ENCODE measurements around the gene UFSP1.
"Not testable (repeated sequence)": the region's sequence is repeated elsewhere in the genome, so short reads cannot be mapped to it uniquely, and the experiment has no call there.

Gene UFSP1

DNA sequence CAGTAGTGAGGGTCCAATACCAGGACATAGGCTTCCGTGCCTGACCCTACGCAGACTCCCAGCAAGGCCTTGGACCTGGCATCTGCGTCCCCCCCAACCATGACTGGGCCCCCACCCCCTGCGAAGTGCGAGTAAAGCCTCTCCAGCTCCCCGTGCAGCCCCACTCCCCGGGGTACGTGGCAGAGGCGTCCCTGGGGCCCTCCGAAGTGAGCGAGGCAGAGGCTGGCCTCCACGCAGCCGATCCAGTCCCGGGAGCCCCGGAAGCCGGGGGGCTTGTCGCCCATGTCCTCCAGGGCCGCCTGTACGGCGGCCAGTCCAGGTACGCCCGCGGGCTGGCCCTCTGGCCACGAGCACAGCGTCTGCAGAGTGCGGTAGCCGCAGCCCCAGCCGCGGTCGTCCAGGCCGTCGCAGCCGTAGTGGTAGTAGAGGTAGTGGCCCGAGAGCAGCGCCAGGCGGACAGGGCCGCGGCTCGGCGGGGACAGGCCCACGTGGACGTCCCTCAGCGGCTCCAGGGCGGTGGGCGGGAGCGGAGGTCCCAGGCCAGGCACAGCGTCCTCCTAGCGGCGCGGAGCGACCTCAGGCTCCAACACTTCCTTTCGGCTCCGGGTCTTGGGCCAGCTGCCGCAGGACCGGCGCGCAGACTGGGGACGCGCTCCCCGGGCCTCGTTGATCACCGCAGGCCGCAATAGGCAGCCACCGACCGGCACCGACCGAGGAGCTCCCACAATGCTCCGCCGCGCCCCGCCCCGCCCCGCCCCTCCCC is at the start of gene UFSP1:
UFSP1 (minus strand) TSS at position 728 of the 763 bp plus-strand sequence; CDS start at position 284, 444 bp downstream.
- DNase-seq (ENCODE audit: low spot score) = peak; percentile 40
- TF ChIP-seq, protein P1, sequence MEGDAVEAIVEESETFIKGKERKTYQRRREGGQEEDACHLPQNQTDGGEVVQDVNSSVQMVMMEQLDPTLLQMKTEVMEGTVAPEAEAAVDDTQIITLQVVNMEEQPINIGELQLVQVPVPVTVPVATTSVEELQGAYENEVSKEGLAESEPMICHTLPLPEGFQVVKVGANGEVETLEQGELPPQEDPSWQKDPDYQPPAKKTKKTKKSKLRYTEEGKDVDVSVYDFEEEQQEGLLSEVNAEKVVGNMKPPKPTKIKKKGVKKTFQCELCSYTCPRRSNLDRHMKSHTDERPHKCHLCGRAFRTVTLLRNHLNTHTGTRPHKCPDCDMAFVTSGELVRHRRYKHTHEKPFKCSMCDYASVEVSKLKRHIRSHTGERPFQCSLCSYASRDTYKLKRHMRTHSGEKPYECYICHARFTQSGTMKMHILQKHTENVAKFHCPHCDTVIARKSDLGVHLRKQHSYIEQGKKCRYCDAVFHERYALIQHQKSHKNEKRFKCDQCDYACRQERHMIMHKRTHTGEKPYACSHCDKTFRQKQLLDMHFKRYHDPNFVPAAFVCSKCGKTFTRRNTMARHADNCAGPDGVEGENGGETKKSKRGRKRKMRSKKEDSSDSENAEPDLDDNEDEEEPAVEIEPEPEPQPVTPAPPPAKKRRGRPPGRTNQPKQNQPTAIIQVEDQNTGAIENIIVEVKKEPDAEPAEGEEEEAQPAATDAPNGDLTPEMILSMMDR (IDR thresholded peaks at IDR 0.05; ENCODE audit: extremely low read depth, missing control alignments) = no peak

DNA sequence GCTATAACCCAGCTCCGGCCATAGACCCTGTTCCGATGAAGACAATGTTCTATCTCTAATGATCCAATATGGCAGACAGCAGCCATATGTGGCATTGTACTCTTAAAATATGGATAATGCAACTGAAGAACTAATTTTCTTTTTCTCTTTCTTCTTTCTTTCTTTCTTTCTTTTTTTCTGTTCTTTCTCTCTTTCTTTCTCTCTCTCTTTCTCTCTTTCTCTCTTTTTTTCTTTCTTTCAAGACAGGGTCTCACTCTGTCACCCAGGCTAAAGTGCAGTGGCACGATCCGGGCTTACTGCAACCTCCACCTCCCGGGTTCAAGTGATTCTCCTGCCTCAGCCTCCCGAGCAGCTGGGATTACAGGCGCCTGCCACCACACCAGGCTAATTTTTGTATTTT is 46.7 kb upstream of the UFSP1 start:
- not testable (repeated sequence) for DNase-seq (ENCODE audit: low spot score)

DNA sequence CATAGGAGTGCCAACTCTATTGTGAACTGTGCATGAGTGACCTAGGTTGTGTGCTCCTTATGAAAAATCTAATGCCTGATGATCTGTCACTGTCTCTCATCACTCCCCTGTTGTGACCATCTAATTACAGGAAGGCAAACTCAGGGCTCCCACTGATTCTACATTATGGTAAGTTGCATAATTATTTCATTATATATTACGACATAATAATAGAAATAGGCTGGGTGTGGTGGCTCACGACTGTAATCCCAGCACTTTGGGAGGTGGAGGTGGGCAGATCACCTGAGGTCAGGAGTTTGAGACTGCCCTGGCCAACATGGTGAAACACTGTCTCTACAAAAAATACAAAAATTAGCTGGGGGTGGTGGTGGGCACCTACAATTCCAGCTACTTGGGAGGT is 45.9 kb upstream of the UFSP1 start:
- not testable (repeated sequence) for DNase-seq (ENCODE audit: low spot score)

DNA sequence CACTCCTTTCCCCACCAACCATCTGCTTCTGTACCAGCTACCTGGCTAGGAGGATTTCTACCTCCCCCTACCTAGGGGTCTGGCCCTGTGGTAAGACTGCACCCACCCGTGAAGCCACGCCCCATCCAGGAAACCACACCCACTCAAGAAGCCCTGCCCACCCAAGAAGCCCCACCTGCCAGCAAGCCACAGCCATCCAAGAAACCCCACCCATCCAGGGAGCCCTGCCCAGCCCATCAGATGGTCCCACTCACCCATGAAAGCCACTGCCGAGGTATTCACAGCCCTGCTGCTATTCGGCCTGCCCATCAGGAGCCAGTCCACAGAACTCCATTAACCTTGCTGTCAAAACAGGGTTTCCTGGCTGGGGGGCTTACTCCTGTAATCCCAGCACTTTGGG is 44.2 kb upstream of the UFSP1 start:
- no peak for DNase-seq (ENCODE audit: low spot score)
- TF ChIP-seq, protein P1 (IDR thresholded peaks at IDR 0.05; ENCODE audit: extremely low read depth, missing control alignments) = no peak

DNA sequence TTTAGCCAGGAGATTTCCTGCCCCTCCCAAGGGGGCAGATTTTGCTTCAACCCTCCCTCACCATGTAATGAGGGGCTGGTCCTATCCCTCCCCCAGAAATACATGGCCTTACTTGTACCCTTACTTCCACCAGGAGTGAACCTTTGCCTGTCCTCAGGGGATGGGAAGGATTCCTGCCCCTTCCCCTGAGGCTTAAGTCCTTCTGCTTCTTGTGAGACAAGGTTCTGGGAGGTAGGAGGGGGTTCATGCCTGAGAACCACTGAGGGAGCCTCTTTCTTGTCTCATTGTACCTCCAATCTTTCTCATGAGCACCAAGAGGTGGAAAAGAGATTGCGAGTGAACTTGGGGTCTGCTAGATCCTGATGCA is 40.3 kb upstream of the UFSP1 start:
- TF ChIP-seq, protein P1 (IDR thresholded peaks at IDR 0.05; ENCODE audit: extremely low read depth, missing control alignments) = no peak
- no peak for DNase-seq (ENCODE audit: low spot score)

DNA sequence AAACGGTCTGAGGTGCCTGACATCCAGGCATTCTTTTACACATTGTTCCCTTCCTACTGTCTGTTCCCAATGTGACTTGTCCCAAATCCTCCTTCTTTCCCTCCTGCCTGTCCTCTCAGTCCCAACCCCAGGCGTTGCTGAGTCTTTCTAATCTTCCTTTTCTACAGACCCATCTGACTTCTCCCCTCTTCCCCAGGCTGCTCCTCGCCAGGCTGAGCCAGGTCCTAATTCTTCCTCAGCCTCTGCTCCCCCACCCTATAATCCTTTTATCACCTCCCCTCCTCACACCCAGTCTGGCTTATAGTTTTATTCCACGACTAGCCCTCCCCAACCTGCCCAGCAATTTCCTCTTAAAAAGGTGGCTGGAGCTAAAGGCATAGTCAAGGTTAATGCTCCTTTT is 34.1 kb upstream of the UFSP1 start:
- DNase-seq (ENCODE audit: low spot score) = not testable (repeated sequence)

DNA sequence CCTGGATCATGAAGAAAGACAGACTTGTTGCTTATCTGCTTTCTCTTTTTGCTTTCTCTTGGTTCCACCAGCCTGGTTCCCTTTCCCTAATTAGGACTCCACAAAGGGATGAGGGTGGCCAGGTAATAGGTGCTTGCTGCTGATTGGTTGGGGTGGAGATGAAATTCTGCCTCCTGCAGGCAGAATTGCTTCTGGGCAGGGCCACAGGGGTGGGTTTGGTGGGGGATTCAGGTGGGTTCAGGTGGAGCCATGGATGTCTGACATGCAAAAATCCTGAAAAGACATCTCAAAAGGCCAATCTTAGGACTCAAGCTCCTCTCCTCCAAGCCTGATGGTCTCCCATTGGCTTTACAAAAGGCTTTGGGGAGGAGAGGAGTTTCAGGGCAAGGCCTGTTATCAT is 31.5 kb upstream of the UFSP1 start:
- TF ChIP-seq, protein P1 (IDR thresholded peaks at IDR 0.05; ENCODE audit: extremely low read depth, missing control alignments) = no peak
- no peak for DNase-seq (ENCODE audit: low spot score)

DNA sequence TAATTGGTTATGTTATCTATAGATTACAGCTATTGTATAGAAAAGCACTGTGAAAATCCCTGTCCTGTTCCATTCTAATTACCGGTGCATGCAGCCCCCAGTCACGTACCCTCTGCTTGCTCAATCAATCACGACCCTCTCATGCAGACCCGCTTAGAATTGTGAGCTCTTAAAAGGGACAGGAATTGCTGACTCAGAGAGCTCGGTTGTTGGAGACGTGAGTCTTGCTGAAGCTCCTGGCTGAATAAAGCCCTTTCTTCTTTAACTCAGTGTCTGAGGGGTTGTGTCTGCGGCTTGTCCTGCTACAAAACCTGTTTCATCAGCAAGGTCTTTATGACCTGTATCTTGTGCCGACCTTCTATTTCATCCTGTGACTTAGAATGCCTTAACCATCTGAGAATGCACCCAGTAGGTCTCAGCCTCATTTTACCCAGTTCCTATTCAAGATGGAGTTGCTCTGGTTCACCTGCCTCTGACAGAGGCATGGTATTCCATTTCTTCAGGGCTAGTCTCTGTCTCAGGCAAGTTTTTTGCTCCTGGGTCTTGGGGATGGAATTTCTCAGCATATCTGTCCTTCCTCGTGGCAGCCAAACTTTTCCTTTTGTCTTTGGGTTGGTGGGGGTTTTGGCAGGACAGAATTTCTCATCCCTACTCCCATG is 30.4 kb upstream of the UFSP1 start:
- not testable (repeated sequence) for DNase-seq (ENCODE audit: low spot score)

DNA sequence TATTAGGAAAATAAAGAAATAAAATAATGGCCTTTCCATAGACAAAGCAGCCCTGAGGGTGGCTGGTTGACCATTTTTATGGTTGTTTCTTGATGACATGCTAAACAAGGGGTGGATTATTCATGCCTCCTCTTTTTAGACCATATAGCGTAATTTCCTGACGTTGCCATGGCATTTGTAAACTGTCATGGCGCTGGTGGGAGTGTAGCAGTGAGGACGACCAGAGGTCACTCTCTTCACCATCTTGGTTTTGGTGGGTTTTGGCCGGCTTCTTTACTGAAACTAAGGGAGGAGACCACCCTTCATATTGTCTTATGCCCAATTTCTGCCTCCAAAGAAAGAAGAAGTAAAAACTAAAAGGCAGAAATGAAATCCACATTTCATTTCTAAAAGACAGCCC is 29.8 kb upstream of the UFSP1 start:
- not testable (repeated sequence) for DNase-seq (ENCODE audit: low spot score)

DNA sequence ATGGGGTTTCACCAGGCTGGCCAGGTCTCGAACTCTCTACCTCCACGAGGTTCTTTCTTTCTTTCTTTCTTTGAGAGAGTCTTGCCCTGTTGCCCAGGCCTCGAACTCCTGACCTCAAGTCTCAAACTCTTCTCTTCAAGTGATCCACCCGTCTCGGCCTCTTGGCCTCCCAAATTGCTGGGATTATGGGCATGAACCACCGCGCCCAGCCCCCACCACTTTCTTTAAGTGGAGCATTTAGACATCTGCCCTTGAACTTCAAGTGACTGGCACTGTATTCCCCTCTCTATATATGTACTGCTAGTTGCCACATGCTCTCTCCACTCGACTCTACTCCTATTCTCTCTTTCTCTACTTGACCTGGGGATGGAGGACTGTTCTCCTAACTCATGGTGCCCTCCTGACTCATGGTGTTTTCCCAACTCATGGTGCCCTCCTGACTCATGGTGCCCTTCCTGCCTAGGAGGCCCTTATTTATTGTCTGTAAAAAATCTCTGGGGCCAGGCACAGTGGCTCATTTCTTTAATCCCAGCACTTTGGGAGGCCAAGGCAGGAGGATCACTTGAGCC is 25.4 kb upstream of the UFSP1 start:
- DNase-seq (ENCODE audit: low spot score) = no peak
- TF ChIP-seq, protein P1 (IDR thresholded peaks at IDR 0.05; ENCODE audit: extremely low read depth, missing control alignments) = no peak

Measured in GM20000 (cell line).